COR-L47 (cell line): ENCODE data around the gene TBP.
"Not testable (repeated sequence)": the region's sequence is repeated elsewhere in the genome, so short reads cannot be mapped to it uniquely, and the experiment has no call there.

Experiments used
- DNase-seq: peaks from one replicate; lab custom pipeline; 2025; lab: John Stamatoyannopoulos, UW

The TBP gene

DNA sequence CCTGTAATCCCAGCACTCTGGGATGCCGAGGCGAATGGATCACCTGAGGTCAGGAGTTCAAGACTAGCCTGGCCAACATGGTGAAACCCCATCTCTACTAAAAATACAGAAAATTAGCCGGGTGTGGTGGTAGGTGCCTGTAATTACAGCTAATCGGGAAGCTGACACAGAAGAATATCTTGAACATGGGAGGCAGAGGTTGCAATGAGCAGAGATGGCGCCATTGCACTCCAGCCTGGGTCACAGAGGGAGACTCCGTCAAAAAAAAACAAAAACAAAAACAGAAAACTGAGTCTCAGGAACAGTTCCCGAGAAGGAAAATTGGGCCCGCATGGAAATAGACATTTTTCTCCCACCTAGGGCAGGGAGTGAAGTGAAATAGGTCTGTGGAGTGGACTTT is 55.1 kb downstream of the TBP start:
- not testable (repeated sequence) for DNase-seq

- DNase-seq: not testable (repeated sequence)
Measured at GRCh38 chr6:170612256-170612804, 58.2 kb downstream of the TBP start.

DNA sequence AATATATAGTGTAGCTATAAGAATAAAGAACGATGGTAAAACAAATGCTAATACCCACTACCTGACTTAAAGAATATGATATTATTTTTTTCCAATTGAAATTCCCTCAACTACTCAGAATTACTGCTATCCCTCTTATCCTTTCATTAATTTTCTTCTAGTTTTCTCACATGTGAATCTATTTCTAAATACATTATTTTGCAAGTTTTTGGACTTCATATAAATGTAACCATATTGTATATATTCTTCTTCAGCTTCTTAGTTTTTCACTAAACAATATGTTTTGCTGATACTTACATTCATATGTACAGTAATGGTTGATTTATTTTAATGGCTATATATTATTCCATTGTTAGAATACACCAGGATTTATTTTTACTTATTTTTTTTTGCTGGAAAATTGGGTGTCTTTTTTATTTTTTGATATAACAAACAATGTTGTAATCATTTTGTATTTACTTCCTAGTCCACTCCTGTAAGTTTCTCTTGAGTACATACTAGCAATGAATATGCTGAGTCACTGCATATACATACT is 61.9 kb downstream of the TBP start:
- not testable (repeated sequence) for DNase-seq
